IMR-90 (cell line): Measurements from ENCODE around the gene OR10A5. TPM values are rescaled to one million over a fixed set of nuclear protein-coding genes. Genes with fewer than 3 reads are reported as not detected.

Experiments used
- ATAC-seq: fragments of 200-7000 bp; cut with Tn5 transposase; 2 replicates; pipeline ENCODE4 v1.9.1; 2020; ENCODE audit warnings: low read depth, mild to moderate bottlenecking, moderate library complexity
- BruUV-seq: library from RNA; stranded (reverse); fragments of 400-500 nt; replicated peaks from 2 replicates; lab custom pipeline; 2021; lab: Mats Ljungman, UMichigan
- CTCF ChIA-PET: fragments of 300-600 bp; formaldehyde crosslinking; extraction: SDS; loops from one replicate; lab custom pipeline; 2021; ENCODE audit warnings: antibody characterized with exemption; lab: Yijun Ruan, JAX
- POLR2A ChIA-PET: fragments of 300-600 bp; sonication (Branson Sonifier 250); formaldehyde crosslinking; loops from one replicate; lab custom pipeline; 2022; ENCODE audit warnings: antibody characterized with exemption; ENCODE audit not compliant: unreplicated experiment; lab: Charles Lee
- DNase-seq: peaks from one replicate; pipeline ENCODE4 v3.0.0; 2013
- H2AFZ ChIP-seq: replicated peaks from 2 replicates; pipeline ENCODE3; 2013; ENCODE audit warnings: low read length, mild to moderate bottlenecking; ENCODE audit not compliant: poor library complexity
- H2AK5ac ChIP-seq: 2 replicates; pipeline ENCODE4 v1.6.1; 2013; ENCODE audit warnings: low read depth, low read length, inconsistent platforms
- H2AK9ac ChIP-seq: replicated peaks from 2 replicates; pipeline ENCODE3; 2013; ENCODE audit warnings: mild to moderate bottlenecking, low read depth, low read length, moderate library complexity; ENCODE audit not compliant: poor library complexity
- H2BK120ac ChIP-seq: 2 replicates; pipeline ENCODE4 v1.6.1; 2013; ENCODE audit warnings: low read depth, low read length, inconsistent platforms
- H2BK15ac ChIP-seq: 3 replicates; pipeline ENCODE4 v1.6.1; 2013; ENCODE audit warnings: low read depth, low read length, inconsistent platforms
- H2BK20ac ChIP-seq: 2 replicates; pipeline ENCODE4 v1.6.1; 2013; ENCODE audit warnings: low read depth, mild to moderate bottlenecking, inconsistent platforms, low read length, moderate library complexity
- H2BK5ac ChIP-seq: 2 replicates; pipeline ENCODE4 v1.6.1; 2013; ENCODE audit warnings: mild to moderate bottlenecking, low read depth, low read length, inconsistent platforms; ENCODE audit not compliant: poor library complexity, severe bottlenecking
- H3K14ac ChIP-seq: replicated peaks from 2 replicates; pipeline ENCODE4 v1.6.1; 2013; ENCODE audit warnings: low read depth, low read length, inconsistent platforms
- H3K18ac ChIP-seq: 2 replicates; pipeline ENCODE4 v1.6.1; 2013; ENCODE audit warnings: low read depth, low read length, control low read depth
- H3K23ac ChIP-seq: 2 replicates; pipeline ENCODE4 v1.6.1; 2013; ENCODE audit warnings: low read depth, low read length, inconsistent platforms
- H3K27ac ChIP-seq: 2 replicates; pipeline ENCODE4 v1.5.1; 2013; ENCODE audit warnings: mild to moderate bottlenecking, control low read depth, low read length; ENCODE audit not compliant: insufficient read depth
- H3K27me3 ChIP-seq: 2 replicates; pipeline ENCODE4 v1.6.1; 2013; ENCODE audit warnings: low read length; ENCODE audit not compliant: control insufficient read depth, insufficient read depth
- H3K36me3 ChIP-seq: 2 replicates; pipeline ENCODE4 v1.6.1; 2013; ENCODE audit warnings: low read length, mixed read lengths; ENCODE audit not compliant: control insufficient read depth, insufficient read depth
- H3K4ac ChIP-seq: 2 replicates; pipeline ENCODE4 v1.6.1; 2013; ENCODE audit warnings: low read depth, low read length, inconsistent platforms
- H3K4me1 ChIP-seq: 2 replicates; pipeline ENCODE4 v1.6.1; 2013; ENCODE audit warnings: low read length, mixed read lengths; ENCODE audit not compliant: control insufficient read depth, insufficient read depth
- H3K4me2 ChIP-seq: 2 replicates; pipeline ENCODE4 v1.6.1; 2013; ENCODE audit warnings: low read depth, mild to moderate bottlenecking, control low read depth, low read length, moderate library complexity
- H3K4me3 ChIP-seq: 2 replicates; pipeline ENCODE4 v1.5.1; 2013; ENCODE audit warnings: low read depth, mild to moderate bottlenecking, control low read depth, low read length, moderate library complexity; ENCODE audit not compliant: insufficient read depth
- H3K56ac ChIP-seq: 2 replicates; pipeline ENCODE4 v1.6.1; 2013; ENCODE audit warnings: low read length, inconsistent platforms; ENCODE audit not compliant: insufficient read depth; ENCODE audit errors: extremely low read depth
- H3K79me1 ChIP-seq, 2 experiments: 2 replicates each; pipeline ENCODE4 v1.6.1; 2013; ENCODE audit warnings: low read length in 2 of 2, inconsistent platforms in 1 of 2, low read depth in 1 of 2
- H3K9ac ChIP-seq: 2 replicates; pipeline ENCODE4 v1.6.1; 2013; ENCODE audit warnings: low read depth, low read length, control low read depth
- H3K9me1 ChIP-seq: 2 replicates; pipeline ENCODE4 v1.6.1; 2013; ENCODE audit warnings: low read length, inconsistent platforms; ENCODE audit not compliant: insufficient read depth
- H3K9me3 ChIP-seq: 2 replicates; pipeline ENCODE4 v1.6.1; 2013; ENCODE audit warnings: low read length; ENCODE audit not compliant: control insufficient read depth, insufficient read depth
- H4K20me1 ChIP-seq: 2 replicates; pipeline ENCODE4 v1.6.1; 2013; ENCODE audit warnings: low read length, inconsistent platforms; ENCODE audit not compliant: insufficient read depth
- H4K5ac ChIP-seq: 2 replicates; pipeline ENCODE4 v1.6.1; 2013; ENCODE audit warnings: mild to moderate bottlenecking, low read depth, low read length, control low read depth
- H4K8ac ChIP-seq, 2 experiments: 2 replicates each; pipeline ENCODE4 v1.6.1; 2013; ENCODE audit warnings: low read depth in 2 of 2, low read length in 2 of 2, control low read depth in 1 of 2, inconsistent platforms in 1 of 2
- H4K91ac ChIP-seq: 2 replicates; pipeline ENCODE4 v1.6.1; 2013; ENCODE audit warnings: low read depth, low read length, inconsistent platforms; ENCODE audit not compliant: insufficient read depth
- MAFK ChIP-seq: IDR thresholded peaks from 2 replicates; pipeline ENCODE4 v1.6.1; 2012; ENCODE audit warnings: low read depth, low read length, improper control_type of control experiment
- RCOR1 ChIP-seq: IDR thresholded peaks from 2 replicates; pipeline ENCODE4 v1.6.1; 2012; ENCODE audit warnings: mild to moderate bottlenecking, low read length, improper control_type of control experiment; ENCODE audit not compliant: insufficient replicate concordance
- WGBS, 2 experiments: methylation state at CpG; one replicate each; pipeline versions ENCODE4 v1.1.5 to v1.1.7; 2013; ENCODE audit warnings: missing lambda C conversion rate in 2 of 2; ENCODE audit not compliant: insufficient read length in 1 of 2; ENCODE audit errors: extremely low coverage in 2 of 2; 5-methylcytosine and 5-hydroxymethylcytosine counted together
- dilution Hi-C: fragments of 300-500 bp; cut with HindIII; formaldehyde crosslinking; loops from one replicate; pipeline ENCODE4 v1.14.3; 2018; ENCODE audit warnings: low sequenced_read_pairs; ENCODE audit not compliant: unreplicated experiment
- in situ Hi-C: fragments of 300-500 bp; cut with MboI; formaldehyde crosslinking; loops from 3 replicates; pipeline ENCODE4 v1.14.3; 2019; ENCODE audit warnings: low sequenced_read_pairs, inconsistent platforms, mixed read lengths
- intact Hi-C: fragments of 100-400 bp; cut with micrococcal nuclease; formaldehyde crosslinking; loops from 2 replicates; pipeline ENCODE4 v1.10.0; 2022
- polyA plus RNA-seq, 3 experiments: library from polyadenylated mRNA; depleted of rRNA; stranded (reverse); fragments of >200 nt; gene quantifications; 2 replicates each; pipeline ENCODE4 v1.2.3, GENCODE V29; 2012; ENCODE audit warnings: low replicate concordance in 1 of 3
- total RNA-seq: library from RNA; depleted of rRNA; stranded (reverse); fragments of >200 nt; gene quantifications from 2 replicates; pipeline ENCODE4 v1.2.3, GENCODE V29; 2012
- TF ChIP-seq, protein P1 (sequence below): conservative IDR thresholded peaks from 2 replicates; pipeline ENCODE4 v1.5.1; 2012; ENCODE audit warnings: mild to moderate bottlenecking, low read depth, low read length, improper control_type of control experiment

Gene OR10A5
- total and polyA plus RNA-seq, 2 of the 4 experiments (the other 2 are of a cell fraction), result not detected

DNA sequence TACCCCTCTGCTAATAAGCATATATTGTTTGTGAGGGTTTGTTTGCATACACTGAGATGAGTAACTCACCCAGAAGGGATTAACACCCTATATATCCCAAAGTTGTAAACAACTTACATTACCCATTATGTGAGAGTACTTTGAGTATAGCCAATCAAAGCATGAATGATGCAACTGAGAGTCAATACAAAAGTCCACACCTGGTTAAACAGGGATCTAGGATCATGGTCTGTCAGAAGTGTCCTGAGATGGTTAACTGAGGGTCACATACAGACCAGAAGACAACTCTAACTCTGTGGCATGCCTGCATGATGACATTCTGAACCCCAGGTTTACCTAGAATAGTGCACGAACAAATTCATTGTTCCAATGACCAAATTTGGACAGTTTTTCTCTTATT lies 17.4 kb upstream of the OR10A5 start:
- CTCF ChIA-PET, result no interaction called here
- no peak overlapping the region for H2BK120ac ChIP-seq
- POLR2A ChIA-PET, result no interaction called here

More for the DNA sequence above, 17.4 kb upstream of the OR10A5 start:
- BruUV-seq, result no TSS peak
- no peak overlapping the region for H3K56ac ChIP-seq
- DNase-seq, result no peak
- no peak for ATAC-seq
- H2BK5ac ChIP-seq, result no peak overlapping the region
- no peak overlapping the region for H2AK9ac ChIP-seq
- H3K4ac ChIP-seq, result no peak overlapping the region
- no peak overlapping the region for H2BK15ac ChIP-seq
- no peak for TF ChIP-seq RCOR1
- no peak for TF ChIP-seq MAFK
- TF ChIP-seq, protein P1, sequence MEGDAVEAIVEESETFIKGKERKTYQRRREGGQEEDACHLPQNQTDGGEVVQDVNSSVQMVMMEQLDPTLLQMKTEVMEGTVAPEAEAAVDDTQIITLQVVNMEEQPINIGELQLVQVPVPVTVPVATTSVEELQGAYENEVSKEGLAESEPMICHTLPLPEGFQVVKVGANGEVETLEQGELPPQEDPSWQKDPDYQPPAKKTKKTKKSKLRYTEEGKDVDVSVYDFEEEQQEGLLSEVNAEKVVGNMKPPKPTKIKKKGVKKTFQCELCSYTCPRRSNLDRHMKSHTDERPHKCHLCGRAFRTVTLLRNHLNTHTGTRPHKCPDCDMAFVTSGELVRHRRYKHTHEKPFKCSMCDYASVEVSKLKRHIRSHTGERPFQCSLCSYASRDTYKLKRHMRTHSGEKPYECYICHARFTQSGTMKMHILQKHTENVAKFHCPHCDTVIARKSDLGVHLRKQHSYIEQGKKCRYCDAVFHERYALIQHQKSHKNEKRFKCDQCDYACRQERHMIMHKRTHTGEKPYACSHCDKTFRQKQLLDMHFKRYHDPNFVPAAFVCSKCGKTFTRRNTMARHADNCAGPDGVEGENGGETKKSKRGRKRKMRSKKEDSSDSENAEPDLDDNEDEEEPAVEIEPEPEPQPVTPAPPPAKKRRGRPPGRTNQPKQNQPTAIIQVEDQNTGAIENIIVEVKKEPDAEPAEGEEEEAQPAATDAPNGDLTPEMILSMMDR, result no peak
- H3K27ac ChIP-seq, result no peak overlapping the region
- no peak overlapping the region for H3K4me3 ChIP-seq
- whole genome bisulfite sequencing, 2 experiments, result no CpG with 5 or more reads among the region's 1 CpG
- H4K91ac ChIP-seq, result no peak overlapping the region
- H4K20me1 ChIP-seq, result no peaks in the 10 kb centered on the region
- no peak overlapping the region for H4K8ac ChIP-seq
- H3K27me3 ChIP-seq, result no peaks in the 10 kb centered on the region
- no peaks in the 10 kb centered on the region for H3K9me1 ChIP-seq
- in situ Hi-C loops (no loop called here), dilution Hi-C loops (no loop called here), intact Hi-C loops (no loop called here)
- H3K4me1 ChIP-seq, result no peaks in the 10 kb centered on the region
- no peak overlapping the region for H3K4me2 ChIP-seq
- H3K79me1 ChIP-seq, result no peaks in the 10 kb centered on the region
- H4K5ac ChIP-seq, result no peak overlapping the region
- no peak overlapping the region for H3K23ac ChIP-seq
- no peak overlapping the region for H2BK20ac ChIP-seq
- H3K9me3 ChIP-seq, result no peaks in the 10 kb centered on the region
- H3K18ac ChIP-seq, result no peak overlapping the region
- no peak overlapping the region for H2AK5ac ChIP-seq
- H3K9ac ChIP-seq, result no peak overlapping the region
- H2AFZ ChIP-seq, result no peak overlapping the region
- H3K36me3 ChIP-seq, result no peaks in the 10 kb centered on the region
- H3K14ac ChIP-seq, result no peak overlapping the region
